HG03039 (cell line): ENCODE measurements around the gene MBD3L5.
"Not testable (repeated sequence)": the region's sequence is repeated elsewhere in the genome, so short reads cannot be mapped to it uniquely, and the experiment has no call there.

Experiments used
- ATAC-seq: cut with Tn5 transposase; IDR thresholded peaks from one replicate; pipeline ENCODE4 v1.9.1; 2021; ENCODE audit warnings: mild to moderate bottlenecking, moderate library complexity; ENCODE audit not compliant: unreplicated experiment

Gene MBD3L5

GRCh38 chr19:7051421-7051820 lies 21.0 kb downstream of the MBD3L5 start:
- ATAC-seq = not testable (repeated sequence)

GRCh38 chr19:7052896-7053295 lies 22.5 kb downstream of the MBD3L5 start:
- ATAC-seq = not testable (repeated sequence)

- ATAC-seq = not testable (repeated sequence)
Measured at GRCh38 chr19:7054635-7055368, 24.4 kb downstream of the MBD3L5 start.

- ATAC-seq = not testable (repeated sequence)
Measured at GRCh38 chr19:7055679-7056078, 25.3 kb downstream of the MBD3L5 start.

GRCh38 chr19:7056371-7056770 lies 26.0 kb downstream of the MBD3L5 start:
- ATAC-seq = not testable (repeated sequence)

GRCh38 chr19:7058576-7058975 lies 28.2 kb downstream of the MBD3L5 start, which contains the start of gene MBD3L3:
MBD3L3 (minus strand) TSS chr19:7058676; CDS start chr19:7058605, 71 bp downstream.
- not testable (repeated sequence) for ATAC-seq

GRCh38 chr19:7059977-7060376 lies 29.6 kb downstream of the MBD3L5 start:
- not testable (repeated sequence) for ATAC-seq

GRCh38 chr19:7063339-7063738 lies 33.0 kb downstream of the MBD3L5 start:
- ATAC-seq = no peak

GRCh38 chr19:7063764-7064418 lies 33.5 kb downstream of the MBD3L5 start:
- ATAC-seq = no peak

GRCh38 chr19:7067122-7067521 lies 36.7 kb downstream of the MBD3L5 start:
- not testable (repeated sequence) for ATAC-seq

GRCh38 chr19:7067716-7068115 lies 37.3 kb downstream of the MBD3L5 start:
- ATAC-seq = no peak

GRCh38 chr19:7068599-7068998 lies 38.2 kb downstream of the MBD3L5 start:
- ATAC-seq = no peak

- ATAC-seq = peak; percentile 93
Measured at GRCh38 chr19:7069042-7069903, 38.9 kb downstream of the MBD3L5 start, which contains the start of gene ZNF557. ZNF557 (plus strand) TSS chr19:7069703; CDS start chr19:7075075, 5,372 bp downstream.

GRCh38 chr19:7069904-7070226 lies 39.5 kb downstream of the MBD3L5 start:
- no peak for ATAC-seq

- no peak for ATAC-seq
Measured at GRCh38 chr19:7072541-7072940, 42.2 kb downstream of the MBD3L5 start.

- no peak for ATAC-seq
Measured at GRCh38 chr19:7074705-7075282, 44.4 kb downstream of the MBD3L5 start.

GRCh38 chr19:7076151-7076550 lies 45.8 kb downstream of the MBD3L5 start:
- ATAC-seq = no peak

GRCh38 chr19:7078008-7078407 lies 47.6 kb downstream of the MBD3L5 start:
- no peak for ATAC-seq
